Measurements from ENCODE around the gene VTN. TPM values are rescaled to one million over a fixed set of nuclear protein-coding genes. Genes with fewer than 3 reads are reported as not detected.

Gene VTN
- polyA plus RNA-seq, 2 of the 4 experiments (the other 2 are of a cell fraction), result 10.2 to 25.5 TPM

GRCh38 chr17:28344435-28344901 lies 25.6 kb downstream of the VTN start:
- no peak overlapping the region for H3K27ac ChIP-seq
- POLR2A ChIA-PET, result interaction anchor here (0.5 to 3.3 kb wide), 3 partner anchors 9 to 208 kb away, joined by 7 to 37 read pairs (median 26); partner anchors contain the start of genes IFT20, POLDIP2, TNFAIP1 and UNC119
- FAIRE-seq (no peak), ATAC-seq (peak in 1 of 2 experiments; percentile 2; a peak in 1 of 6 replicates), DNase-seq (ENCODE audit: low read depth in 1 of 2, low spot score in 1 of 2) (no peak)
- no peak overlapping the region for H3K4me3 ChIP-seq
- 92% methylated on average over 19 of the region's 19 CpGs for WGBS (ENCODE audit: missing lambda C conversion rate)
- H3K4me2 ChIP-seq, result no peak overlapping the region
- CTCF ChIA-PET, result interaction anchor here (0.9 to 4.8 kb wide), 6 partner anchors 8 to 149 kb away, joined by 3 to 41 read pairs (median 4); partner anchors contain the start of genes IFT20, POLDIP2 and TNFAIP1
- H3K4me1 ChIP-seq, result no peaks in the 10 kb centered on the region
- no peaks in the 10 kb centered on the region for H3K9me3 ChIP-seq
- 0 out of 5 replicates have a peak, but pooled peaks of 1 of the 2 experiments have one; percentile 25 for TF ChIP-seq JUN (IDR thresholded peaks at IDR 0.05)
- TF ChIP-seq CBX2 (IDR thresholded peaks at IDR 0.05; ENCODE audit: borderline replicate concordance, low read depth), result no peak

DNA sequence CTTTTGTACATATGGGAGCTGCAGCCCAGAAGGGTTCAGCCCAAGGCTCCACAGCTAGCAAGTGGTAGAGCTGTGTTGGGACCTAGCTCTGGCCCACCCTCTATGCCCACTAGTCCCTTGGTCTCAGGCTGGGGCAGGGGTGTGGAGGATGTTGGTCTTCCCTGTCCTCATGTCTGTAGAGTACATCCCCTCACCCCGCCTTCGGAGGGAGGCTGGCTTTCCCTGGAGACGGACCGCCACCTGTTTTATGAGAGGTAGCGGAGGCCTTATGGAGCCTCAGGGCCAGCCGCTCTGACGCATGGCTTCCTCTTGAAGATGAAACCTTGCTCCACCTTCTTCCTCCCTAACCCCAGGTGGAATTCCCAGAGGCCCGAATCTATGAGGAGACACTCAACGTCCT lies 26.1 kb downstream of the VTN start:
- TF ChIP-seq E2F6 (IDR thresholded peaks at IDR 0.05; ENCODE audit: borderline replicate concordance, low read depth) (no peak), HOXA7 (CRISPR knock-in tag; IDR thresholded peaks at IDR 0.05) (no peak), ZFP36 (IDR thresholded peaks at IDR 0.05; ENCODE audit: borderline replicate concordance, partially characterized antibody) (no peak), POLR2AphosphoS2 (conservative IDR thresholded peaks at IDR 0.05; ENCODE audit: low read length) (0 out of 2 replicates have a peak, but pooled peaks have one; percentile 79)
- no peak for FAIRE-seq
- DNase-seq (ENCODE audit: low read depth in 1 of 2, low spot score in 1 of 2), result no peak
- 90% methylated on average over 9 of the region's 9 CpGs for WGBS (ENCODE audit: missing lambda C conversion rate)
- Histone ChIP-seq H3K9me3 (no peaks in the 10 kb centered on the region), H3K27ac (no peak overlapping the region), H3K4me2 (no peak overlapping the region), H3K4me3 (no peak overlapping the region), H3K4me1 (no peaks in the 10 kb centered on the region)
- ChIA-PET POLR2A (interaction anchor here (0.5 to 1.4 kb wide), 2 partner anchors 13 to 209 kb away, joined by 7 read pairs; partner anchors contain the start of genes POLDIP2 and UNC119), CTCF (interaction anchor here (0.8 to 1.7 kb wide), 6 partner anchors 9 to 149 kb away, joined by 3 to 4 read pairs (median 3); no protein-coding TSS in a partner anchor)
- ATAC-seq, result peak in 1 of 2 experiments; percentile 7; a peak in 3 of 6 replicates

DNA sequence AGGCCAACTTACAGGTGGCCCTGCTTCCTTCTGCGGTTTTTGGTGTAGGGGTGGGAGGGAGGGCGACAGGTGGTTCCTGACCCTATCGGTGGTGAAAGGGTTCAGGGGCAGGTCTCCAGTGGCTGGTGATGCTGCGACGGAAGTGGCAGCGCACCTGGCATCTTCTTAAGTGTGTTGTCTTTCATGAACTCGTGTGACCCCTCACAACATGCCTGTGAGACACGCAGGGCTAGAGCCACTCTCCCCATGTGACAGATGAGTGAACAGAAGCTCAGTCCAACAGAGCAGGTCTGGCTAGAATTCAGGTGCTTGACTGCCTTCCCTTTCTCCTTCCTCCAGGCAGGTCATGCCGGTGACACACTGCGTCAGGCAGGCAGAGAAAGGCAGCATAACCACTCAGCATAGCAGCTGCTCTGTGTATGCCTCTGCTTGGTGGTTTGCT lies 26.6 kb downstream of the VTN start:
- ChIA-PET CTCF (interaction anchor here (0.8 to 1.7 kb wide), 7 partner anchors 9 to 150 kb away, joined by 3 to 4 read pairs (median 3); no protein-coding TSS in a partner anchor), POLR2A (interaction anchor here (1.4 kb wide), 1 partner anchor 14 kb away, joined by 7 read pairs; the partner anchor contains the start of gene POLDIP2)
- H3K9me3 ChIP-seq, result no peaks in the 10 kb centered on the region
- H3K4me2 ChIP-seq, result no peak overlapping the region
- no peak overlapping the region for H3K4me3 ChIP-seq
- peaks cover 2% of the 10 kb centered on the region; the same call in 1 of the 3 replicates for H3K4me1 ChIP-seq
- ATAC-seq, result peak in 1 of 2 experiments; percentile 4; a peak in 3 of 6 replicates
- H3K27ac ChIP-seq, result no peak overlapping the region
- no peak for TF ChIP-seq ZNF302 (CRISPR knock-in tag; IDR thresholded peaks at IDR 0.05)
- 91% methylated on average over 9 of the region's 10 CpGs for WGBS (ENCODE audit: missing lambda C conversion rate)
- FAIRE-seq, result no peak
- no peak for DNase-seq (ENCODE audit: low read depth in 1 of 2, low spot score in 1 of 2)

DNA sequence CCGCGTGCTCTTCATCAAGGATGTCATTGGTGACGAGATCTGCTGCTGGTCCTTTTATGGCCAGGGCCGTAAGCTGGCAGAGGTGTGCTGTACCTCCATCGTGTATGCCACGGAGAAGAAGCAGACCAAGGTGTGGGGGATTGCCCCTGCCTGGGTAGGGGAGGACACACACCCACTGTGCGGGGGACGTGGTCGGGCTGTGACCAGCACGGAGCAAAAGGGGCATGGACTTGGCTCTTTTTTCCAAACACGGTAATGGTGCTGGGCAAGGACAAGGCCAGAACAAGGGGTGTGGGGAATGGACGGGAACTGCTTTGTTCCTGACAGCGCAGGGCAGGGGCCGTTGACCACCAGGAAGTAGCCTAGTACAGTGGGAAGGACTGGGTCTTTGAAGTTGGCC lies 27.8 kb downstream of the VTN start:
- peaks cover 11% of the 10 kb centered on the region for H3K4me1 ChIP-seq
- ChIA-PET CTCF (interaction anchor here (1.3 to 2.1 kb wide), 2 partner anchors 84 to 110 kb away, joined by 3 to 6 read pairs; no protein-coding TSS in a partner anchor), POLR2A (no interaction called here)
- H3K4me3 ChIP-seq, result no peak overlapping the region
- DNase-seq (ENCODE audit: low read depth in 1 of 2, low spot score in 1 of 2), result no peak
- no peak for FAIRE-seq
- ATAC-seq, result no peak
- H3K9me3 ChIP-seq, result no peaks in the 10 kb centered on the region
- no peak overlapping the region for H3K4me2 ChIP-seq
- WGBS (ENCODE audit: missing lambda C conversion rate), result 93% methylated on average over 14 of the region's 14 CpGs
- TF ChIP-seq HMGXB4 (CRISPR knock-in tag; IDR thresholded peaks at IDR 0.05; ENCODE audit: borderline replicate concordance) (no peak), EP300 (IDR thresholded peaks at IDR 0.05) (no peak), RNF2 (IDR thresholded peaks at IDR 0.05; ENCODE audit: borderline replicate concordance, low read depth) (no peak), RARB (CRISPR knock-in tag; IDR thresholded peaks at IDR 0.05) (no peak), ZFP36 (IDR thresholded peaks at IDR 0.05; ENCODE audit: borderline replicate concordance, partially characterized antibody) (no peak)
- H3K27ac ChIP-seq, result no peak overlapping the region

All from A549 (cell line).